Measurements from ENCODE around the gene ADGRG3. TPM values are rescaled to one million over a fixed set of nuclear protein-coding genes. Genes with fewer than 3 reads are reported as not detected.

ADGRG3 gene
- total RNA-seq, 4 donors from 2014 or later: 1.0 to 3.2 (median 2.5) TPM; not detected in 1

- intact Hi-C loops (cut with DNase I; ENCODE audit: low total_unique reads): no loop called here
- TF ChIP-seq POLR2A (IDR thresholded peaks at IDR 0.05): no peak
- TF ChIP-seq, protein P1, sequence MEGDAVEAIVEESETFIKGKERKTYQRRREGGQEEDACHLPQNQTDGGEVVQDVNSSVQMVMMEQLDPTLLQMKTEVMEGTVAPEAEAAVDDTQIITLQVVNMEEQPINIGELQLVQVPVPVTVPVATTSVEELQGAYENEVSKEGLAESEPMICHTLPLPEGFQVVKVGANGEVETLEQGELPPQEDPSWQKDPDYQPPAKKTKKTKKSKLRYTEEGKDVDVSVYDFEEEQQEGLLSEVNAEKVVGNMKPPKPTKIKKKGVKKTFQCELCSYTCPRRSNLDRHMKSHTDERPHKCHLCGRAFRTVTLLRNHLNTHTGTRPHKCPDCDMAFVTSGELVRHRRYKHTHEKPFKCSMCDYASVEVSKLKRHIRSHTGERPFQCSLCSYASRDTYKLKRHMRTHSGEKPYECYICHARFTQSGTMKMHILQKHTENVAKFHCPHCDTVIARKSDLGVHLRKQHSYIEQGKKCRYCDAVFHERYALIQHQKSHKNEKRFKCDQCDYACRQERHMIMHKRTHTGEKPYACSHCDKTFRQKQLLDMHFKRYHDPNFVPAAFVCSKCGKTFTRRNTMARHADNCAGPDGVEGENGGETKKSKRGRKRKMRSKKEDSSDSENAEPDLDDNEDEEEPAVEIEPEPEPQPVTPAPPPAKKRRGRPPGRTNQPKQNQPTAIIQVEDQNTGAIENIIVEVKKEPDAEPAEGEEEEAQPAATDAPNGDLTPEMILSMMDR (IDR thresholded peaks at IDR 0.05): no peak
- Histone ChIP-seq H3K4me1 (no peaks in the 10 kb centered on the region), H3K4me3 (no peak overlapping the region), H3K27ac (no peak overlapping the region), H3K27me3 (no peaks in the 10 kb centered on the region), H3K9me3 (no peaks in the 10 kb centered on the region), H3K36me3 (no peaks in the 10 kb centered on the region)
- DNase-seq: peak in 1 of 2 donors; percentile 5
These were observed 19.3 kb downstream of the ADGRG3 start for GRCh38 chr16:57687363-57687929.

- TF ChIP-seq POLR2A (IDR thresholded peaks at IDR 0.05): no peak
- TF ChIP-seq, protein P1 (IDR thresholded peaks at IDR 0.05): no peak
- Histone ChIP-seq H3K4me1 (no peaks in the 10 kb centered on the region), H3K9me3 (no peaks in the 10 kb centered on the region), H3K36me3 (no peaks in the 10 kb centered on the region), H3K27ac (no peak overlapping the region), H3K27me3 (no peaks in the 10 kb centered on the region), H3K4me3 (no peak overlapping the region)
- peak in 1 of 2 donors; percentile 7 for DNase-seq
- intact Hi-C loops (cut with DNase I; ENCODE audit: low total_unique reads): no loop called here
These were observed 20.4 kb downstream of the ADGRG3 start for GRCh38 chr16:57688487-57688986.

GRCh38 chr16:57688987-57689761 lies 21.1 kb downstream of the ADGRG3 start:
- H3K9me3 ChIP-seq: no peaks in the 10 kb centered on the region
- DNase-seq: peak in 1 of 2 donors; percentile 7
- no peak overlapping the region for H3K27ac ChIP-seq
- no peak for TF ChIP-seq POLR2A (IDR thresholded peaks at IDR 0.05)
- TF ChIP-seq, protein P1 (IDR thresholded peaks at IDR 0.05): no peak
- intact Hi-C loops (cut with DNase I; ENCODE audit: low total_unique reads): no loop called here
- H3K27me3 ChIP-seq: no peaks in the 10 kb centered on the region
- no peaks in the 10 kb centered on the region for H3K4me1 ChIP-seq
- H3K4me3 ChIP-seq: no peak overlapping the region
- H3K36me3 ChIP-seq: no peaks in the 10 kb centered on the region

DNA sequence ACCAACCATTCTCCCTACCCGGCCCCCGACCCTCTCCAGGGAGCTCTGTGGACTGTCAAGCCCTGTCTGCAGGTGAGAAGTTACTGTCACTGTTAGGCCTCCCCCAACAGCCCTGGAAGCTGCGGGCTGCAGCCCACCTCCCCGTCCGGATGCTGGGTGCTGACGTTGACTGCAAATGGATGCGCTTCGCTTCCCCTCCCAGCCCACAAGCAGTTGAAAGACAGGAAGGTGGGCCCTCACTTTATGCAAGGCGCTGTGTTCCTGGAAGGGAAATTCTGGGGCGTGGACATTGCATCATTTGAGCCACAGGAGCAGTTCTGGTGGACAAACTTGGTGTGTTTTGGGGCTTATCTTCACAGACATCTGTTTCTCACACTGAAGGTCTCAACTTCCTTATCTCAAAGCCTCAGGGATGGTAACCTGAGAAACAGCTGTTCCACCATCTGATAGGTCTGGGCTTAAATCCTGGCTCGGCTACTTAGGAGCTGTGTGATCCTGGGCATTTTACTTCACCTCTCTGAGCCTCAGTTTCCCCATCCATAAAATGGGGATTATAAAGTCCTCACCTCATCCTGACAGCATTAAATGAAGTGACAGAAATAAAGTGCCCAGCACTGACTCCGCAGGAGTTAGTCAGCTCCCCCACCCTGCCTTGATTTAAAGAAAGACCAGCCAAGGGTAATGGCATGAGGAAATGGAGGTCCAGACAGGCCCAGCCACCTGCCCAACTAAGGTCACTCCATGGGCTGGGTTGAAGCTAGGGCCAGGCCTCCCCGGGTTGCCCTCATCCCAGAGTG lies 21.9 kb downstream of the ADGRG3 start:
- no peaks in the 10 kb centered on the region for H3K36me3 ChIP-seq
- intact Hi-C loops (cut with DNase I; ENCODE audit: low total_unique reads): no loop called here
- peak in 1 of 2 donors; percentile 8 for DNase-seq
- H3K9me3 ChIP-seq: no peaks in the 10 kb centered on the region
- H3K4me3 ChIP-seq: no peak overlapping the region
- no peaks in the 10 kb centered on the region for H3K27me3 ChIP-seq
- no peak overlapping the region for H3K27ac ChIP-seq
- H3K4me1 ChIP-seq: no peaks in the 10 kb centered on the region
- no peak for TF ChIP-seq POLR2A (IDR thresholded peaks at IDR 0.05)
- TF ChIP-seq, protein P1 (IDR thresholded peaks at IDR 0.05): no peak
